H1 (cell line): Measurements from ENCODE around the gene PRRT2. TPM values are rescaled to one million over a fixed set of nuclear protein-coding genes. Genes with fewer than 3 reads are reported as not detected.
A peak's percentile ranks its signal among the peaks of the same experiment; 100 is the strongest.

ENCODE experiments used
- CTCF ChIA-PET: fragments of 300-600 bp; sonication (Branson Sonifier 250); formaldehyde crosslinking; loops from one replicate; lab custom pipeline; 2021; ENCODE audit not compliant: partially characterized antibody; lab: Charles Lee
- POLR2A ChIA-PET: fragments of 300-600 bp; sonication (Branson Sonifier 250); formaldehyde crosslinking; loops from one replicate; lab custom pipeline; 2021; ENCODE audit warnings: inconsistent platforms; ENCODE audit not compliant: partially characterized antibody; lab: Charles Lee
- DNase-seq, 2 experiments: peaks; one replicate each; pipeline versions ENCODE4 v3.0.0 to v3.0.0-alpha.2; 2010 to 2022; ENCODE audit warnings: low spot score in 2 of 2, low read depth in 1 of 2, mixed read lengths in 1 of 2
- FAIRE-seq: peaks from 2 replicates; lab custom pipeline; 2011; peaks lifted over from hg19 to GRCh38; lab: Jason Lieb, UNC
- H2AFZ ChIP-seq: 2 replicates; pipeline ENCODE4 v1.8.1; 2012; ENCODE audit warnings: low read length, inconsistent platforms
- H2AK5ac ChIP-seq: 2 replicates; pipeline ENCODE4 v1.6.1; 2013; ENCODE audit warnings: low read depth, low read length
- H2BK120ac ChIP-seq: replicated peaks from 2 replicates; pipeline ENCODE3; 2013; ENCODE audit warnings: low read depth, low read length, inconsistent platforms
- H2BK12ac ChIP-seq: 2 replicates; pipeline ENCODE4 v1.6.1; 2013; ENCODE audit warnings: low read depth, low read length
- H2BK15ac ChIP-seq: 2 replicates; pipeline ENCODE4 v1.6.1; 2013; ENCODE audit warnings: low read length
- H2BK20ac ChIP-seq: 2 replicates; pipeline ENCODE4 v1.6.1; 2013; ENCODE audit warnings: low read length
- H2BK5ac ChIP-seq: 2 replicates; pipeline ENCODE4 v1.6.1; 2013; ENCODE audit warnings: low read depth, low read length
- H3K14ac ChIP-seq: 2 replicates; pipeline ENCODE4 v1.6.1; 2013; ENCODE audit warnings: inconsistent platforms; ENCODE audit not compliant: insufficient read length
- H3K18ac ChIP-seq: 2 replicates; pipeline ENCODE4 v1.6.1; 2013; ENCODE audit warnings: low read length; ENCODE audit errors: extremely low read depth
- H3K23ac ChIP-seq: 2 replicates; pipeline ENCODE4 v1.6.1; 2013; ENCODE audit warnings: inconsistent platforms; ENCODE audit not compliant: insufficient read length
- H3K23me2 ChIP-seq: 2 replicates; pipeline ENCODE4 v1.6.1; 2013; ENCODE audit warnings: low read depth, low read length
- H3K27ac ChIP-seq: 2 replicates; pipeline ENCODE4 v1.6.1; 2011; ENCODE audit warnings: low read depth, low read length, inconsistent platforms
- H3K27me3 ChIP-seq, 4 experiments: replicated peaks in 1 of 4; 1 replicate in 1 of 4; 2 replicates in 3 of 4; pipeline versions ENCODE4 v1.6.1 to v1.8.1; 2011 to 2013; ENCODE audit warnings: low read length in 3 of 4, mild to moderate bottlenecking in 3 of 4, inconsistent platforms in 2 of 4, mixed read lengths in 2 of 4, moderate library complexity in 1 of 4; ENCODE audit not compliant: control insufficient read depth in 3 of 4, insufficient read depth in 3 of 4; ENCODE audit errors: extremely low read depth in 1 of 4
- H3K36me3 ChIP-seq, 4 experiments: 2 replicates each; pipeline versions ENCODE4 v1.6.1 to v1.8.1; 2011 to 2013; ENCODE audit warnings: mild to moderate bottlenecking in 4 of 4, low read length in 3 of 4, moderate library complexity in 2 of 4, control low read depth in 1 of 4, inconsistent platforms in 1 of 4; ENCODE audit not compliant: insufficient read depth in 4 of 4, control insufficient read depth in 2 of 4
- H3K4ac ChIP-seq: replicated peaks from 2 replicates; pipeline ENCODE3; 2013; ENCODE audit warnings: low read length, low read depth, mixed read lengths, inconsistent platforms; ENCODE audit not compliant: insufficient read length
- H3K4me1 ChIP-seq, 4 experiments: replicated peaks in 1 of 4; 1 replicate in 1 of 4; 2 replicates in 3 of 4; pipeline versions ENCODE4 v1.6.1 to v1.8.1; 2011 to 2013; ENCODE audit warnings: low read length in 3 of 4, inconsistent platforms in 2 of 4, mixed read lengths in 1 of 4; ENCODE audit not compliant: insufficient read depth in 4 of 4, control insufficient read depth in 3 of 4
- H3K4me2 ChIP-seq, 2 experiments: 2 replicates each; pipeline versions ENCODE4 v1.6.1 to v1.8.1; 2011 to 2013; ENCODE audit warnings: low read depth in 2 of 2, low read length in 2 of 2, control low read depth in 1 of 2, inconsistent platforms in 1 of 2, mild to moderate bottlenecking in 1 of 2; ENCODE audit not compliant: insufficient read depth in 1 of 2
- H3K4me3 ChIP-seq, 4 experiments: fragments of 200-600, 300-600 bp in 1 of 4; sonication (generic), shearing (Covaris generic), sonication (Bioruptor Twin) in 1 of 4; 2 replicates each; pipeline versions ENCODE4 v1.5.1 to v1.8.1; 2011 to 2016; ENCODE audit warnings: low read length in 4 of 4, low read depth in 3 of 4, control low read depth in 2 of 4, inconsistent platforms in 2 of 4, mild to moderate bottlenecking in 2 of 4, mixed read lengths in 1 of 4, moderate library complexity in 1 of 4; ENCODE audit not compliant: insufficient read depth in 2 of 4; ENCODE audit errors: extremely low read depth in 1 of 4
- H3K56ac ChIP-seq: replicated peaks from 2 replicates; pipeline ENCODE3; 2013; ENCODE audit warnings: low read depth, mild to moderate bottlenecking, mixed read lengths, low read length, inconsistent platforms; ENCODE audit not compliant: insufficient read length
- H3K79me1 ChIP-seq: 2 replicates; pipeline ENCODE4 v1.6.1; 2013; ENCODE audit warnings: low read depth, low read length, control low read depth
- H3K79me2 ChIP-seq, 2 experiments: 2 replicates each; pipeline versions ENCODE4 v1.6.1 to v1.8.1; 2012 to 2013; ENCODE audit warnings: low read length in 2 of 2, mild to moderate bottlenecking in 2 of 2, inconsistent platforms in 1 of 2; ENCODE audit not compliant: insufficient read depth in 2 of 2, control insufficient read depth in 1 of 2
- H3K9ac ChIP-seq, 4 experiments: replicated peaks in 1 of 4; 1 replicate in 1 of 4; 2 replicates in 3 of 4; pipeline versions ENCODE4 v1.6.1 to v1.8.1; 2011 to 2013; ENCODE audit warnings: low read depth in 3 of 4, low read length in 3 of 4, control low read depth in 2 of 4, mild to moderate bottlenecking in 2 of 4, moderate library complexity in 2 of 4, inconsistent platforms in 1 of 4; ENCODE audit errors: extremely low read depth in 1 of 4
- H3K9me3 ChIP-seq, 2 experiments: 2 replicates each; pipeline versions ENCODE4 v1.6.1 to v1.8.1; 2012 to 2013; ENCODE audit warnings: mild to moderate bottlenecking in 2 of 2, moderate library complexity in 2 of 2, control low read depth in 1 of 2, inconsistent platforms in 1 of 2, low read depth in 1 of 2, low read length in 1 of 2, mixed read lengths in 1 of 2; ENCODE audit not compliant: insufficient read depth in 2 of 2
- H4K20me1 ChIP-seq, 2 experiments: replicated peaks in 1 of 2; 2 replicates each; pipeline versions ENCODE3 to v1.8.1; 2011 to 2013; ENCODE audit warnings: inconsistent platforms in 2 of 2, low read length in 2 of 2, mild to moderate bottlenecking in 1 of 2; ENCODE audit not compliant: insufficient read depth in 2 of 2, control insufficient read depth in 1 of 2
- H4K5ac ChIP-seq: 2 replicates; pipeline ENCODE4 v1.6.1; 2013; ENCODE audit warnings: low read length, low read depth, mixed read lengths, inconsistent platforms; ENCODE audit not compliant: insufficient read length
- H4K8ac ChIP-seq: 2 replicates; pipeline ENCODE4 v1.8.0; 2013; ENCODE audit warnings: mild to moderate bottlenecking, moderate library complexity, low read length, inconsistent platforms; ENCODE audit not compliant: insufficient read depth; ENCODE audit errors: extremely low read depth
- H4K91ac ChIP-seq: replicated peaks from 2 replicates; pipeline ENCODE3; 2013; ENCODE audit warnings: low read length, mixed read lengths, inconsistent platforms; ENCODE audit not compliant: insufficient read length
- POLR2AphosphoS5 ChIP-seq: IDR thresholded peaks from 2 replicates; pipeline ENCODE4 v1.6.1; 2011; ENCODE audit warnings: low read depth, low read length
- RXRA ChIP-seq: IDR thresholded peaks from 2 replicates; pipeline ENCODE4 v1.6.1; 2011; ENCODE audit warnings: low read depth, mild to moderate bottlenecking, low read length, moderate library complexity; ENCODE audit not compliant: insufficient read depth
- SP4 ChIP-seq: IDR thresholded peaks from 2 replicates; pipeline ENCODE4 v1.6.1; 2012; ENCODE audit warnings: low read length, inconsistent platforms
- WGBS, 2 experiments: shearing (Covaris generic) in 1 of 2; methylation state at CpG; one replicate each; pipeline versions ENCODE4 v1.1.6 to v1.1.7; 2013 to 2015; ENCODE audit warnings: low lambda C conversion rate in 2 of 2, mixed read lengths in 2 of 2, inconsistent platforms in 1 of 2, low coverage in 1 of 2, missing lambda C conversion rate in 1 of 2; ENCODE audit not compliant: insufficient replicate concordance in 2 of 2, insufficient coverage in 1 of 2, insufficient read length in 1 of 2; ENCODE audit errors: extremely low coverage in 1 of 2, missing lambda C conversion rate in 1 of 2; 5-methylcytosine and 5-hydroxymethylcytosine counted together
- polyA plus RNA-seq, 7 experiments: library from polyadenylated mRNA; depleted of rRNA in 3 of 7; stranded (reverse) in 5 of 7; unstranded in 2 of 7; fragments of >200 nt in 5 of 7; fragments of 200-250 nt in 2 of 7; gene quantifications; 1 replicate in 5 of 7; 2 replicates in 1 of 7; 4 replicates in 1 of 7; pipeline versions ENCODE4 v1.2.1 to v1.2.3, GENCODE V29; 2011 to 2013; ENCODE audit warnings: missing spikeins in 2 of 7, mixed read lengths in 2 of 7
- total RNA-seq: library from RNA; stranded (reverse); fragmentation: NEBNext Ultra II Directional; extraction: Animal tissue kit (Norgen Biotek cat#: 25700); gene quantifications from 2 replicates; pipeline ENCODE4 v1.2.1, GENCODE V29; 2021

PRRT2 gene
- total and polyA plus RNA-seq, 2 of the 8 experiments (the other 6 are each of a cell fraction or from before 2014, with no cell fraction given): 12.8 to 32.6 TPM

DNA sequence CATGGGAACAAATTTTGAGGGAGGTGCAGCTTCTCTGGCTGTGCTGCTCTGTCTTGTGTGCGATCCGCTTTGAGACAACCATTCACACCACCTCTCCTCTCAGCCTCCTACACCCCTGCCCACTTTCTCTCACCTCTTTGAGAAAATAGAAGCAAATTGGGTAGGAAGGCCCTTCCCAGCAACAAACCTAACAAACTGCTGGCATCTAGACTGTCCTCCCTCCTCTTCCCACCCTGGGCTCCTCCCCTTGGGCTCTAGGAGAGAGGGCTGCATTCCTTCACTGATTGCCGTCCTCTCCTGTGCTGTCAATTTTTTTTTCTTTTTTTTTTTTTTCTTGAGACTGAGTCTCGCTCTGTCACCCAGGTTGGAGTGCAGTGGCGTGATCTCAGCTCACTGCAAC lies 37.5 kb downstream of the PRRT2 start:
- peak overlapping the region in 1 of 4 experiments; percentile 8; a peak in 1 of 7 replicates for H3K9ac ChIP-seq

More for the DNA sequence above, 37.5 kb downstream of the PRRT2 start:
- CTCF ChIA-PET: interaction anchor here (0.6 to 15.0 kb wide), 14 partner anchors 9 to 1714 kb away, joined by 3 to 212 read pairs (median 10); partner anchors contain the start of genes CDIPT, MVP, PAGR1 and TLCD3B
- no peaks in the 10 kb centered on the region for H3K36me3 ChIP-seq
- H3K23me2 ChIP-seq: no peaks in the 10 kb centered on the region
- no peak overlapping the region for H2BK12ac ChIP-seq
- H4K91ac ChIP-seq: no peak overlapping the region
- H3K27me3 ChIP-seq: no peaks in the 10 kb centered on the region
- H4K8ac ChIP-seq: no peak overlapping the region
- POLR2A ChIA-PET: interaction anchor here (0.7 to 12.7 kb wide), 5 partner anchors 8 to 150 kb away, joined by 3 to 167 read pairs (median 11); partner anchors contain the start of genes CDIPT, MAZ, MVP and PAGR1
- H2BK5ac ChIP-seq: peak overlapping the region; percentile 35; the same call in 1 of the 2 replicates
- no peak overlapping the region for H2AK5ac ChIP-seq
- H2AFZ ChIP-seq: no peak overlapping the region
- no peaks in the 10 kb centered on the region; a peak in 1 of 7 replicates for H3K4me1 ChIP-seq
- no peaks in the 10 kb centered on the region for H3K79me1 ChIP-seq
- no peak overlapping the region for H3K14ac ChIP-seq
- H2BK20ac ChIP-seq: no peak overlapping the region
- H4K20me1 ChIP-seq: no peaks in the 10 kb centered on the region
- H3K23ac ChIP-seq: no peak overlapping the region
- H3K27ac ChIP-seq: no peak overlapping the region
- H3K4ac ChIP-seq: no peak overlapping the region
- WGBS, 2 experiments: 91% methylated on average over 3 of the region's 5 CpGs; no CpG with 5 or more reads in 1 of the 2 experiments
- H2BK120ac ChIP-seq: no peak overlapping the region
- H3K56ac ChIP-seq: no peak overlapping the region
- no peak overlapping the region for H3K4me2 ChIP-seq
- no peak overlapping the region for H4K5ac ChIP-seq
- DNase-seq: no peak
- H2BK15ac ChIP-seq: no peak overlapping the region
- TF ChIP-seq SP4 (no peak), POLR2AphosphoS5 (no peak), RXRA (no peak)
- TF ChIP-seq, all 59 proteins: peak for 0
- no peak overlapping the region for H3K4me3 ChIP-seq
- no peak for FAIRE-seq
- no peaks in the 10 kb centered on the region for H3K9me3 ChIP-seq
- H3K18ac ChIP-seq: no peak overlapping the region
- no peaks in the 10 kb centered on the region for H3K79me2 ChIP-seq
